Activated CD8-positive, alpha-beta T cell treated with anti-CD3 and anti-CD28 coated beads, Interleukin-2, amount 10 ng/mL, durations not matched to agents 7 days and 5 days (primary cell): ENCODE data around the gene GRK6. TPM values are rescaled to one million over a fixed set of nuclear protein-coding genes. Genes with fewer than 3 reads are reported as not detected.

ENCODE experiments used
- ATAC-seq: fragments of 150-1000 bp; cut with Tn5 transposase; one replicate; pipeline ENCODE4 v1.10.0; 2021; ENCODE audit warnings: moderate library complexity
- CTCF ChIA-PET: fragments of 350-600 bp; sonication (Branson Sonifier 250); formaldehyde crosslinking; loops from one replicate; lab custom pipeline; 2021; ENCODE audit warnings: antibody characterized with exemption; lab: Charles Lee
- POLR2A ChIA-PET: fragments of 350-600 bp; sonication (Branson Sonifier 250); formaldehyde crosslinking; loops from one replicate; lab custom pipeline; 2021; ENCODE audit warnings: antibody characterized with exemption; lab: Charles Lee
- DNase-seq: peaks from one replicate; pipeline ENCODE4 v3.0.0-alpha.2; 2020
- H3K27ac Mint-ChIP-seq: one replicate; pipeline ENCODE4 v1.8.0; 2021; ENCODE audit warnings: mild to moderate bottlenecking, mixed read lengths
- H3K27me3 Mint-ChIP-seq: one replicate; pipeline ENCODE4 v1.8.0; 2021; ENCODE audit warnings: low read depth, mixed read lengths
- H3K36me3 Mint-ChIP-seq: one replicate; pipeline ENCODE4 v1.8.0; 2021; ENCODE audit warnings: low read depth, mixed read lengths
- H3K4me1 Mint-ChIP-seq: one replicate; pipeline ENCODE4 v1.8.0; 2021; ENCODE audit warnings: low read depth, mixed read lengths
- H3K4me3 Mint-ChIP-seq: one replicate; pipeline ENCODE4 v1.8.0; 2021; ENCODE audit warnings: mild to moderate bottlenecking, mixed read lengths
- H3K9me3 Mint-ChIP-seq: one replicate; pipeline ENCODE4 v1.8.0; 2022; ENCODE audit warnings: mixed read lengths; ENCODE audit not compliant: insufficient read depth
- total RNA-seq, 2 experiments: library from RNA; stranded (reverse); gene quantifications; one replicate each; pipeline ENCODE4 v1.2.3, GENCODE V29; 2021

The GRK6 gene
- total RNA-seq, 2 experiments from 2014 or later, result 206 to 213 TPM

DNA sequence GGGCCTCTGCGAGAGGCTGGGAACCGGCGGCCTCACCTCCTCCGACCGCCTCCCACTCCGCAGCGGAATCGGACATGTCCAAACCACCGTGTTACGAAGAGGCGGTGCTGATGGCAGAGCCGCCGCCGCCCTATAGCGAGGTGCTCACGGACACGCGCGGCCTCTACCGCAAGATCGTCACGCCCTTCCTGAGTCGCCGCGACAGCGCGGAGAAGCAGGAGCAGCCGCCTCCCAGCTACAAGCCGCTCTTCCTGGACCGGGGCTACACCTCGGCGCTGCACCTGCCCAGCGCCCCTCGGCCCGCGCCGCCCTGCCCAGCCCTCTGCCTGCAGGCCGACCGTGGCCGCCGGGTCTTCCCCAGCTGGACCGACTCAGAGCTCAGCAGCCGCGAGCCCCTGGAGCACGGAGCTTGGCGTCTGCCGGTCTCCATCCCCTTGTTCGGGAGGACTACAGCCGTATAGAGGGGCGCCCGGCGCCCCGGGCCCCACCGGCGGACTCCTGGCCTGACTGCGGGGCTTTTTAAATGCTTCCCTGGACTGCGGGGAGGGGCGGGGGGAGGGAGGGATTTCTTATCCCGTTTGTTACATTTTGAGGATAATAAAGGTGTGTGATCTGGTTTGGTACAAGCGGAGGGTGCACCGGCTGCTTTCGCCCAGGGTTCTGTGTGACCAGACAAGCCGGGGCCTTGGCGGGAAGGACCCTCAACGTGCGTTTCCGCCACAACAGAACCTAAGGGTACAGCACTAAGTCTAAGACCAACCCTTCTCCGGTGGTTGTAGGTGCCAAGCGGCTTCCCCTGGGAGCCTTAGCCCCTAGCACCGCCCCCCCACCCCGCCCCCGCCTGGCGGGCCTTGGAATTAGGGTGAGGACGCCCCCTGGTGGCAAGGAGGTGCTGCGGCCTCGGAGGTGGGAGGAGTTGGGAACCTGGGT lies 29.4 kb downstream of the GRK6 start:
- Mint-ChIP-seq H3K9me3 (no peaks in the 10 kb centered on the region), H3K4me3 (peak overlapping the region; percentile 76), H3K27ac (peak overlapping the region; percentile 86), H3K4me1 (peaks cover 32% of the 10 kb centered on the region), H3K27me3 (peaks cover 3% of the 10 kb centered on the region), H3K36me3 (peaks cover 9% of the 10 kb centered on the region)
- ATAC-seq, result peak; percentile 37
- DNase-seq, result peak; percentile 96
- CTCF ChIA-PET, result interaction anchor here (0.6 to 8.6 kb wide), 40 partner anchors 9 to 343 kb away, joined by 3 to 337 read pairs (median 10); partner anchors contain the start of genes F12, GRK6, LMAN2 and PDLIM7
- POLR2A ChIA-PET, result interaction anchor here (0.6 to 19.4 kb wide), 12 partner anchors 7 to 146 kb away, joined by 3 to 245 read pairs (median 4); partner anchors contain the start of genes GRK6 and PRR7

DNA sequence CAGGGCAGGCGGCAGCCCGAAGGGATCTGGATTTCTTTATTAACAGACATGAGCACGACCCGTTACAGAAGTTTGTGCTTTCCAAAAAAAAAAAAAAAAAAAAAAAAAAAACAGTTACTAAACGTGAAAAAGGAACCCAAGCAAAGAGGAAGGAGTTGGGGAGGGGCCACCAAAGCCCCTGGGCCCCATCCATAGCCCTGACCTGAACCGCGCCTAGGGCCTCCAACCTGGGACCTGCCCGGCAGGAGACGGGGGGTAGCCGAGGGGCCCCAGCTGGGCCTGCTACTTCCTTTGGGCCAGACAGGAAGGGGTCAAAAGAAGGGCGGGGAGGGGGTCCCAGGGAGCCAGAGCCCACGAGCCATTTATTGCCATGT lies 30.1 kb downstream of the GRK6 start:
- Mint-ChIP-seq H3K27ac (peak overlapping the region; percentile 86), H3K36me3 (peaks cover 12% of the 10 kb centered on the region), H3K9me3 (no peaks in the 10 kb centered on the region), H3K27me3 (peaks cover 3% of the 10 kb centered on the region), H3K4me1 (peaks cover 36% of the 10 kb centered on the region), H3K4me3 (peak overlapping the region; percentile 76)
- DNase-seq, result no peak
- ChIA-PET POLR2A (interaction anchor here (7.2 kb wide), 1 partner anchor 53 kb away, joined by 54 read pairs; no protein-coding TSS in a partner anchor), CTCF (interaction anchor here (0.7 to 8.6 kb wide), 24 partner anchors 8 to 343 kb away, joined by 3 to 337 read pairs (median 8); partner anchors contain the start of genes LMAN2, PDLIM7 and PFN3)
- ATAC-seq, result no peak

DNA sequence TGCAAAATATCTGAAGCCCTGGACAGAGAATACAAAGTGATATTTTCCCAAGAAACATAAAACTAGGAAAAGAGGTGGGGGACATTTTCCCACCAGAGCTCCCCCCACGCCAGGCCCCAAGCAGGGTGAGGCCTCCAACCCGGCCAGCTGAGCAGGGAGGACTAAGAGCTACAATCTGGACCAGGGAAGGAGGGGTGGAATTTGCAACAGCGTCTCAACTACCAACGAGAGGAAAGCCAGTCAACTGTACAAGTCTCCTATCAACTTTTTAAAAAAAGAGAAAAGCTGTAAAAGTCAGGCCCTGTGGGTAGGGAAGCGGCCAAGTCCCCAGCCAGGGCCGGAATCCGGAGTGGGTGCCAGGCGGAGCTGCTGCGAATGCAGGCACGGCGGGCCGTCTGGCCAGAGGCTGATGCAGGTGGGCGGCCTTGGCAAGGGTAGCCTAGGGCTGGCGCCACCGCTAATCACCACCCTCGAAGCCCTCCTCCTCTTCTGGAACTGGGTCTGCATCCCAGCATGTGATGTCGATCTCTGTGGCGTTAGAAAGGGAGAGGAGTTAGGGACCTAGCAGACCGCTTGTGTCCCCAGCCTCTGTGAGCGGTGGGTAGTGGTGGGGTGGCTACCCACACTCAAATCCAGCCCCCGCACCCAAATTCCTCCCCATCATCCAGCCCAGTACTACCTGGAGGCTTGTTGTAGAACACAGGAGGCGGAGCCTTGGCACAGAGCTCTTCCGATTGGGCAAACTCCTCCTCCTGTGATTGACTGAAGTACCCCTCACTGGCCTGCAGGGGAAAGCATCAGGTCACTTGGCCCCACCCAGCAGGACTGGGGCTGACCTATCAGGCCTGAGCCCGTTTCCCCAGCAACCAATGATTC lies 30.7 kb downstream of the GRK6 start:
- peaks cover 3% of the 10 kb centered on the region for H3K27me3 Mint-ChIP-seq
- peaks cover 14% of the 10 kb centered on the region for H3K36me3 Mint-ChIP-seq
- ATAC-seq, result peak; percentile 11
- peak overlapping the region; percentile 49 for H3K4me3 Mint-ChIP-seq
- H3K27ac Mint-ChIP-seq, result peak overlapping the region; percentile 61
- POLR2A ChIA-PET, result interaction anchor here (1.0 to 7.2 kb wide), 3 partner anchors 12 to 54 kb away, joined by 4 to 54 read pairs (median 4); no protein-coding TSS in a partner anchor
- no peaks in the 10 kb centered on the region for H3K9me3 Mint-ChIP-seq
- DNase-seq, result peak; percentile 74
- H3K4me1 Mint-ChIP-seq, result peaks cover 39% of the 10 kb centered on the region
- CTCF ChIA-PET, result interaction anchor here (0.7 to 8.6 kb wide), 34 partner anchors 9 to 344 kb away, joined by 3 to 337 read pairs (median 7); partner anchors contain the start of genes LMAN2, PDLIM7 and PFN3

DNA sequence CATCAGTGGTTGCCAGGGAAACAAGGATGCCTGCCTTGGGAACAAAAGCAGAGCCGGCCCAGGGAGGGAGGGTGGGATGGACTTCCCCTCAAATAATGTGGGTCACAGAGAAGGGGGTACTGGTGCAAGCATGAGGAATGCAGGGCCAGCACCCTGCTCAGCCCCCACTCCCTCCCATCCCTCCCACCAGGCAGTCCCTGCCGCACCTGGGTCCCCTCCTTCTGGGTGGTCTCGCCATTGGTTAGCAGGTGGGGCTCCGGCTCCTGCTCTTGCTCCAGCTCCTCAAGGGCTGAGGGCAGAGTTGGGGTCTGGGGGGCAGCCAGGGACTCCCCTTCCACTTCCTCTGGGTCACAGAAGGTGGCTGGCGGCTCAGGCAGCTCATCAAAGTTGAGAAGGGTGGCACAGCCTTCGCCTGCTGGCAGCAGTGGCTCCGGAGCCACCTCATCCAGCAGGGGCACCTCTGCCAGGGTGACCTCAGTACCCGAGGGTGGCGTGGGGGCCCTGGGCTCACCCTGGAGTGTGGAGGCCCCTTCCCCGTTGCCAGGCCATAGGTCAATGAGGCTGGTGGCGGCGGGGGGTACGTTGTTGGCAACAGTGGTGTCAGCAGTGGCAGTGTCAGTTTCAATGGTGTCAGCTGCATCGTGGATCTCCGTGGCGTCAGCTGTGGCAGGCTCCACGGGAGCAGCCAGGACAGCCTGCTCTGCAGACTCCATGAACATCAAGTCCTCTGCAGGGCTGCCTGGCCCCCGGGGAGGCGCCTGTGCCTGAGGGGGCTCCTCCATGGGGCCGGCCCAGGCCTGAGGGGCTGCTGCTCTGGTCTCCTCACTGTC lies 31.6 kb downstream of the GRK6 start:
- Mint-ChIP-seq H3K4me3 (no peak overlapping the region), H3K9me3 (no peaks in the 10 kb centered on the region), H3K36me3 (peaks cover 14% of the 10 kb centered on the region), H3K4me1 (peaks cover 46% of the 10 kb centered on the region), H3K27me3 (peaks cover 2% of the 10 kb centered on the region), H3K27ac (no peak overlapping the region)
- ChIA-PET CTCF (interaction anchor here (0.8 to 8.6 kb wide), 28 partner anchors 8 to 156 kb away, joined by 3 to 337 read pairs (median 7); partner anchors contain the start of genes LMAN2, PDLIM7 and PFN3), POLR2A (interaction anchor here (1.0 to 7.2 kb wide), 4 partner anchors 10 to 55 kb away, joined by 3 to 54 read pairs (median 4); no protein-coding TSS in a partner anchor)
- ATAC-seq (no peak), DNase-seq (no peak)

- ATAC-seq, result no peak
- Mint-ChIP-seq H3K27me3 (no peaks in the 10 kb centered on the region), H3K9me3 (no peaks in the 10 kb centered on the region), H3K4me3 (no peak overlapping the region), H3K27ac (no peak overlapping the region), H3K4me1 (peaks cover 44% of the 10 kb centered on the region), H3K36me3 (peaks cover 21% of the 10 kb centered on the region)
- DNase-seq, result no peak
- CTCF ChIA-PET, result interaction anchor here (1.5 to 8.6 kb wide), 3 partner anchors 43 to 69 kb away, joined by 3 to 337 read pairs (median 76); partner anchors contain the start of gene PFN3
- POLR2A ChIA-PET, result interaction anchor here (1.1 to 7.2 kb wide), 2 partner anchors 11 to 56 kb away, joined by 3 to 54 read pairs; no protein-coding TSS in a partner anchor
Measured at GRCh38 chr5:177458912-177459350, 32.5 kb downstream of the GRK6 start.

- DNase-seq, result no peak
- Mint-ChIP-seq H3K4me3 (no peak overlapping the region), H3K27me3 (no peaks in the 10 kb centered on the region), H3K9me3 (no peaks in the 10 kb centered on the region), H3K27ac (no peak overlapping the region), H3K36me3 (peaks cover 21% of the 10 kb centered on the region), H3K4me1 (peaks cover 42% of the 10 kb centered on the region)
- ChIA-PET POLR2A (interaction anchor here (1.1 kb wide), 1 partner anchor 11 kb away, joined by 3 read pairs; no protein-coding TSS in a partner anchor), CTCF (interaction anchor here (1.4 to 8.6 kb wide), 3 partner anchors 42 to 70 kb away, joined by 3 to 337 read pairs (median 4); partner anchors contain the start of gene PFN3)
- ATAC-seq, result no peak
Measured at GRCh38 chr5:177459357-177459756, 32.9 kb downstream of the GRK6 start.

GRCh38 chr5:177459819-177460628 lies 33.5 kb downstream of the GRK6 start:
- Mint-ChIP-seq H3K4me3 (no peak overlapping the region), H3K4me1 (peaks cover 42% of the 10 kb centered on the region), H3K9me3 (no peaks in the 10 kb centered on the region), H3K36me3 (peaks cover 21% of the 10 kb centered on the region), H3K27me3 (no peaks in the 10 kb centered on the region), H3K27ac (no peak overlapping the region)
- no peak for DNase-seq
- ChIA-PET CTCF (interaction anchor here (0.7 to 8.6 kb wide), 5 partner anchors 42 to 91 kb away, joined by 3 to 337 read pairs (median 4); partner anchors contain the start of gene PFN3), POLR2A (interaction anchor here (1.0 kb wide), 1 partner anchor 32 kb away, joined by 3 read pairs; no protein-coding TSS in a partner anchor)
- ATAC-seq, result no peak

- Mint-ChIP-seq H3K27me3 (no peaks in the 10 kb centered on the region), H3K4me3 (peak overlapping the region; percentile 56), H3K4me1 (peaks cover 32% of the 10 kb centered on the region), H3K9me3 (no peaks in the 10 kb centered on the region), H3K36me3 (peaks cover 34% of the 10 kb centered on the region), H3K27ac (peak overlapping the region; percentile 93)
- POLR2A ChIA-PET, result interaction anchor here (1.4 kb wide), 1 partner anchor 10 kb away, joined by 5 read pairs; no protein-coding TSS in a partner anchor
- CTCF ChIA-PET, result interaction anchor here (0.9 to 3.7 kb wide), 6 partner anchors 10 to 73 kb away, joined by 3 to 22 read pairs (median 6); no protein-coding TSS in a partner anchor
- DNase-seq (peak; percentile 52), ATAC-seq (peak; percentile 24)
Measured at GRCh38 chr5:177462021-177462670, 35.7 kb downstream of the GRK6 start.

DNA sequence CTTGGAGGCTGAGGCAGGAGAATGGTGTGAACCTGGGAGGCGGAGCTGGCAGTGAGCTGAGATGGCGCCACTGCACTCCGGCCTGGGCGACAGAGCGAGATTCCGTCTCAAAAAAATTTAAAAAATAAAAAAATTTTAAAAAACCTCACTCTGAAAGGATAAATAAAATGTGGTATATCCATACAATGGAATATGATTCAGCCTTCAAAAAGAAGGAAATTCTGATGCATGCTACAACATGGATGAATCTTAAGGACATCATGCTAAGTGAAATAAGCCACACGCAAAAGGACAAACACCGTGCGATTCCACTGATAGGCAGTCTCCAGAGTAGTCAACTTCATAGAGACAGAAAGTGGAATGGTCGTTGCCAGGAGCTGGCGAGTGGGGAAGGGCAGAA lies 38.6 kb downstream of the GRK6 start:
- ATAC-seq (no peak), DNase-seq (no peak)
- peaks cover 39% of the 10 kb centered on the region for H3K36me3 Mint-ChIP-seq
- no peak overlapping the region for H3K27ac Mint-ChIP-seq
- peaks cover 40% of the 10 kb centered on the region for H3K4me1 Mint-ChIP-seq
- H3K4me3 Mint-ChIP-seq, result no peak overlapping the region
- CTCF ChIA-PET, result interaction anchor here (1.4 to 3.7 kb wide), 4 partner anchors 8 to 61 kb away, joined by 4 to 22 read pairs (median 8); partner anchors contain the start of gene DBN1
- POLR2A ChIA-PET, result no interaction called here
- H3K9me3 Mint-ChIP-seq, result no peaks in the 10 kb centered on the region
- no peaks in the 10 kb centered on the region for H3K27me3 Mint-ChIP-seq
